GM04503 (cell line): ENCODE results near the gene FAH.
"Not testable (repeated sequence)": the region's sequence is repeated elsewhere in the genome, so short reads cannot be mapped to it uniquely, and the experiment has no call there.

Source experiments
- DNase-seq: peaks from one replicate; pipeline ENCODE4 v3.0.0-alpha.2; 2012; ENCODE audit warnings: low read depth

Gene FAH

GRCh38 chr15:80151576-80151975 lies 1.2 kb upstream of the FAH start:
- DNase-seq: no peak

GRCh38 chr15:80152180-80152895 lies 461 bp upstream of the FAH start:
- DNase-seq: peak; percentile 51

GRCh38 chr15:80153900-80154299 lies 1.1 kb downstream of the FAH start:
- DNase-seq: no peak

- no peak for DNase-seq
These were observed 1.5 kb downstream of the FAH start for GRCh38 chr15:80154336-80154735.

- DNase-seq: no peak
These were observed 2.2 kb downstream of the FAH start for GRCh38 chr15:80155001-80155377.

- not testable (repeated sequence) for DNase-seq
These were observed 2.8 kb downstream of the FAH start for GRCh38 chr15:80155378-80156175.

- DNase-seq: no peak
These were observed 3.4 kb downstream of the FAH start for GRCh38 chr15:80156176-80156720.

- no peak for DNase-seq
These were observed 4.4 kb downstream of the FAH start for GRCh38 chr15:80157215-80157614.

GRCh38 chr15:80159301-80159700 lies 6.5 kb downstream of the FAH start:
- no peak for DNase-seq

GRCh38 chr15:80159811-80160569 lies 7.2 kb downstream of the FAH start:
- DNase-seq: no peak

- peak; percentile 86 for DNase-seq
These were observed 7.9 kb downstream of the FAH start for GRCh38 chr15:80160570-80161156.

- DNase-seq: no peak
These were observed 8.7 kb downstream of the FAH start for GRCh38 chr15:80161468-80162016.

- DNase-seq: no peak
These were observed 9.3 kb downstream of the FAH start for GRCh38 chr15:80162059-80162554.

- DNase-seq: no peak
These were observed 10.4 kb downstream of the FAH start for GRCh38 chr15:80163217-80163616.

- DNase-seq: no peak
These were observed 11.1 kb downstream of the FAH start for GRCh38 chr15:80163897-80164296.

GRCh38 chr15:80167936-80168335 lies 15.1 kb downstream of the FAH start:
- DNase-seq: no peak

- no peak for DNase-seq
These were observed 15.6 kb downstream of the FAH start for GRCh38 chr15:80168421-80168820.

- DNase-seq: no peak
These were observed 17.1 kb downstream of the FAH start for GRCh38 chr15:80169768-80170357.

GRCh38 chr15:80170596-80170995 lies 17.8 kb downstream of the FAH start:
- no peak for DNase-seq

GRCh38 chr15:80171787-80172186 lies 19.0 kb downstream of the FAH start:
- no peak for DNase-seq

GRCh38 chr15:80172401-80172800 lies 19.6 kb downstream of the FAH start:
- DNase-seq: no peak
